Adrenal gland (tissue), 5 donors: ENCODE results near the gene LIN52.

Source experiments
- POLR2A ChIP-seq, 2 donors: fragments of 450-650 bp; IDR thresholded peaks; one replicate each; pipeline ENCODE4 v1.6.1; 2017; ENCODE audit warnings: antibody characterized with exemption in 2 of 2, mild to moderate bottlenecking in 2 of 2, moderate library complexity in 1 of 2
- TF ChIP-seq, protein P1 (sequence below), 6 experiments: fragments of 450-650 bp in 4 of 6; fragments of 200-600 bp in 2 of 6; sonication (generic) in 1 of 6; IDR thresholded peaks; 1 replicate in 5 of 6; 2 replicates in 1 of 6; pipeline versions ENCODE4 v1.5.1 to v1.8.0; 2016 to 2021; ENCODE audit warnings: antibody characterized with exemption in 6 of 6, mild to moderate bottlenecking in 2 of 6, moderate library complexity in 1 of 6
- donor health status: DM: no; HTN: no; CAD: no.

DNA sequence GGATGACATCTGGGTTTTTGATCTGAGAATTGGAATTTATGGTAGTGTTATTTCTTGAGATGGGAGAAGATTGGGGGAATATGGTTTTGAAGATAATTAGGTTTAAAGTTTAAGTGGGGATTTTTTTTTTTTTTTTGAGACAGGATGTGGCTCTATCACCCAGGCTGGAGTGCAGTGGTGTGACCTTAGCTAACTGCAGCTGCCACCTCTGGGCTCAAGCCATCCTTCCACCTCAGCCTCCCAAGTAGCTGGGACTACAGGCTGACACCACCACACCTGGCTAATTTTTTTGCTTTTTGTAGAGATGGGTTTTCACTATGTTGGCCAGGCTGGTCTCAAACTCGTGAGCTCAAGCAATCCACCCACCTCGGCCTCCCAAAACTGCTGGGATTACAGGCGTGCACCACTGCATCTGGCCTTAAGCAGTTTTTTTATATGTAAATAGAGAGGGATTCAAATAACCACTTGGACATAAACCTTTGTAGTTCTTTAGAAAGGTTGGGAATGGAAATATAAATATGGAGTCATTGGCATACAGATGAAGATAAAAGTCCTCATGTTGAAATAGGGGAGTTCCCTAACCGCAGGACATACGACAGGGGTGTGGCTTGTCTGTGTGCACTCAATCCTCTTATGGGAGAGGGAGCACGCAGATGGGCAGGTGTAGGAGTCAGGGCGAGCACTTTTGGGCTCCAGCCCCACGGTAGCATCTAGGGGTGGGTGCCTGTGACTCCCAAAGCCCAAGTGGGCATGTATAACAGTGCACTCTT lies 4.7 kb downstream of the LIN52 start:
- TF ChIP-seq, protein P1, sequence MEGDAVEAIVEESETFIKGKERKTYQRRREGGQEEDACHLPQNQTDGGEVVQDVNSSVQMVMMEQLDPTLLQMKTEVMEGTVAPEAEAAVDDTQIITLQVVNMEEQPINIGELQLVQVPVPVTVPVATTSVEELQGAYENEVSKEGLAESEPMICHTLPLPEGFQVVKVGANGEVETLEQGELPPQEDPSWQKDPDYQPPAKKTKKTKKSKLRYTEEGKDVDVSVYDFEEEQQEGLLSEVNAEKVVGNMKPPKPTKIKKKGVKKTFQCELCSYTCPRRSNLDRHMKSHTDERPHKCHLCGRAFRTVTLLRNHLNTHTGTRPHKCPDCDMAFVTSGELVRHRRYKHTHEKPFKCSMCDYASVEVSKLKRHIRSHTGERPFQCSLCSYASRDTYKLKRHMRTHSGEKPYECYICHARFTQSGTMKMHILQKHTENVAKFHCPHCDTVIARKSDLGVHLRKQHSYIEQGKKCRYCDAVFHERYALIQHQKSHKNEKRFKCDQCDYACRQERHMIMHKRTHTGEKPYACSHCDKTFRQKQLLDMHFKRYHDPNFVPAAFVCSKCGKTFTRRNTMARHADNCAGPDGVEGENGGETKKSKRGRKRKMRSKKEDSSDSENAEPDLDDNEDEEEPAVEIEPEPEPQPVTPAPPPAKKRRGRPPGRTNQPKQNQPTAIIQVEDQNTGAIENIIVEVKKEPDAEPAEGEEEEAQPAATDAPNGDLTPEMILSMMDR (IDR thresholded peaks at IDR 0.05): no peak
- no peak for TF ChIP-seq POLR2A (IDR thresholded peaks at IDR 0.05)
